Progenitor cell of endocrine pancreas (in vitro differentiated cells): ENCODE data around the gene CEP63. TPM values are rescaled to one million over a fixed set of nuclear protein-coding genes. Genes with fewer than 3 reads are reported as not detected.

Experiments
- DNase-seq: peaks from one replicate; pipeline ENCODE4 v3.0.0; 2021; ENCODE audit warnings: low spot score; ENCODE audit not compliant: unreplicated experiment
- H3K27ac Mint-ChIP-seq: 2 replicates; pipeline ENCODE4 v1.8.0; 2021; ENCODE audit warnings: mild to moderate bottlenecking, moderate library complexity, mixed read lengths
- H3K27me3 Mint-ChIP-seq: 2 replicates; pipeline ENCODE4 v1.8.0; 2021; ENCODE audit warnings: mixed read lengths
- H3K36me3 Mint-ChIP-seq: 2 replicates; pipeline ENCODE4 v1.8.0; 2022; ENCODE audit warnings: mixed read lengths; ENCODE audit not compliant: insufficient read depth
- H3K4me1 Mint-ChIP-seq: 2 replicates; pipeline ENCODE4 v1.8.0; 2021; ENCODE audit warnings: low read depth, mixed read lengths
- H3K4me3 Mint-ChIP-seq: 2 replicates; pipeline ENCODE4 v1.8.0; 2021; ENCODE audit warnings: low read depth, mild to moderate bottlenecking, moderate library complexity, mixed read lengths
- H3K9me3 Mint-ChIP-seq: 2 replicates; pipeline ENCODE4 v1.8.0; 2021; ENCODE audit warnings: low read depth, mixed read lengths
- total RNA-seq: library from RNA; stranded (reverse); gene quantifications from 2 replicates; pipeline ENCODE4 v1.2.1, GENCODE V29; 2021
- TF ChIP-seq, protein P1 (sequence below): fragments of 200-600 bp; sonication (generic); IDR thresholded peaks from one replicate; pipeline ENCODE4 v1.5.0; 2021; ENCODE audit warnings: antibody characterized with exemption, mild to moderate bottlenecking; ENCODE audit not compliant: unreplicated experiment

The CEP63 gene
- total RNA-seq, 1 donor from 2014 or later = 25.7 TPM

DNA sequence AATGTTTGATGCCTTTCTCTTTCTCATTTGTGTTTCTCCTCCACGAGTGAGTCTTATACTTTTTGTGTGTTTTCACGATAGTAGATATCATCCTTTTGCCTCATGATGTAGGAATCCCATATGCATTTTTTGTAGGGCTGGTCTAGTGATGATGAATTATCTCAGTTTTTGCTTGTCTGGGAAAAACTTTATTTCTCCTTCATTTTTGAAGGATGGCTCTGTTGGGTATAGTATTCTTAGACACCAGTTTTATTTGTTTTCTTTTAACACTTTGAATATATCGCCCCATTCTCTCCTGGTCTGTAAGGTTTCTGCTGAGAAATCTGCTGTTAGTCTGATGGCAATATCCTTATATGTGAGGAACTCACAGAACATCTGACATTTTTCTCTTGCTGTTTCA, 18.3 kb downstream of the CEP63 start:
- Mint-ChIP-seq H3K4me3 (no peak overlapping the region), H3K27me3 (no peaks in the 10 kb centered on the region), H3K27ac (no peak overlapping the region), H3K9me3 (peaks cover 40% of the 10 kb centered on the region), H3K36me3 (peaks cover 52% of the 10 kb centered on the region), H3K4me1 (peaks cover 2% of the 10 kb centered on the region)
- no peak for DNase-seq
- TF ChIP-seq, protein P1, sequence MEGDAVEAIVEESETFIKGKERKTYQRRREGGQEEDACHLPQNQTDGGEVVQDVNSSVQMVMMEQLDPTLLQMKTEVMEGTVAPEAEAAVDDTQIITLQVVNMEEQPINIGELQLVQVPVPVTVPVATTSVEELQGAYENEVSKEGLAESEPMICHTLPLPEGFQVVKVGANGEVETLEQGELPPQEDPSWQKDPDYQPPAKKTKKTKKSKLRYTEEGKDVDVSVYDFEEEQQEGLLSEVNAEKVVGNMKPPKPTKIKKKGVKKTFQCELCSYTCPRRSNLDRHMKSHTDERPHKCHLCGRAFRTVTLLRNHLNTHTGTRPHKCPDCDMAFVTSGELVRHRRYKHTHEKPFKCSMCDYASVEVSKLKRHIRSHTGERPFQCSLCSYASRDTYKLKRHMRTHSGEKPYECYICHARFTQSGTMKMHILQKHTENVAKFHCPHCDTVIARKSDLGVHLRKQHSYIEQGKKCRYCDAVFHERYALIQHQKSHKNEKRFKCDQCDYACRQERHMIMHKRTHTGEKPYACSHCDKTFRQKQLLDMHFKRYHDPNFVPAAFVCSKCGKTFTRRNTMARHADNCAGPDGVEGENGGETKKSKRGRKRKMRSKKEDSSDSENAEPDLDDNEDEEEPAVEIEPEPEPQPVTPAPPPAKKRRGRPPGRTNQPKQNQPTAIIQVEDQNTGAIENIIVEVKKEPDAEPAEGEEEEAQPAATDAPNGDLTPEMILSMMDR = no peak

DNA sequence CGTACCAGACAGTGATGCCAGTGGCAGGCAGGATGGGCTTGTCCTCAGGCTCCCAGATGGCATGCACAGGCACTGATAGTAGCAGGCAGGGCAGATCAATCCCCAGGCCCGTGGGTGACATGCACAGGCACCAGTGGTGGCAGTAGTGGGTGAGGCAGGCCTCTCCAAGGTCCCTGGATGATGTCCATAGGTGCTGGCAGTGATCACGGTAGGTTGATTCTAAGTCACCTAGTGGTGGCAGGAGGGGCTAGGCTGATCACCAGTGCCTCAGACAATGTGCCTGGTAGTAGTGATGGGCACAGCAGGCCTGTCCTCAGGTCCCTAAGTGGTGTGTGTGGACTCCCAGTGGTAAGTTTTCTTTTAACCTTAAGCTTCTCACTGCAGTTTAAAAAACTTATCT, 19.6 kb downstream of the CEP63 start:
- peaks cover 40% of the 10 kb centered on the region for H3K9me3 Mint-ChIP-seq
- no peak for DNase-seq
- H3K4me1 Mint-ChIP-seq = peaks cover 2% of the 10 kb centered on the region
- no peaks in the 10 kb centered on the region for H3K27me3 Mint-ChIP-seq
- H3K4me3 Mint-ChIP-seq = no peak overlapping the region
- TF ChIP-seq, protein P1 = no peak
- peaks cover 50% of the 10 kb centered on the region for H3K36me3 Mint-ChIP-seq
- no peak overlapping the region for H3K27ac Mint-ChIP-seq

DNA sequence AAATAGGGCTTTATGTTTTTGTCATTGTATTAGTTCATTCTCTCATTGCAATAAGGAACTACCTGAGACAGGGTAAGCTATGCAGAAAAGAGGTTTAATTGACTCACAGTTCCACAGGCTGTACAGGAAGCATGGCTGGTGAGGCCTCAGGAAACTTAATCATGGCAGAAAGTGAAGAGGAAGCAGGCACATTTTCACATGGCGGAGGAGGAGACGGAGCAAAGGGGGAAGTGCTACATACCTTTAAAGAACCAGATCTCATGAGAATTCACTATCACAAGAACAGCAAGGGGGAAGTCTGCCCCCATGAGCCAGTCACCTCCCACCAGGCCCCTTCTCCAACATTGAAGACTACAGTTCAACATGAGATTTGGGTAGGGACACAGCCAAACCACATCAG, 25.6 kb downstream of the CEP63 start:
- peaks cover 18% of the 10 kb centered on the region for H3K36me3 Mint-ChIP-seq
- TF ChIP-seq, protein P1 = no peak
- H3K27ac Mint-ChIP-seq = no peak overlapping the region
- no peaks in the 10 kb centered on the region for H3K9me3 Mint-ChIP-seq
- H3K4me3 Mint-ChIP-seq = no peak overlapping the region
- peaks cover 10% of the 10 kb centered on the region for H3K4me1 Mint-ChIP-seq
- DNase-seq = no peak
- H3K27me3 Mint-ChIP-seq = no peaks in the 10 kb centered on the region

DNA sequence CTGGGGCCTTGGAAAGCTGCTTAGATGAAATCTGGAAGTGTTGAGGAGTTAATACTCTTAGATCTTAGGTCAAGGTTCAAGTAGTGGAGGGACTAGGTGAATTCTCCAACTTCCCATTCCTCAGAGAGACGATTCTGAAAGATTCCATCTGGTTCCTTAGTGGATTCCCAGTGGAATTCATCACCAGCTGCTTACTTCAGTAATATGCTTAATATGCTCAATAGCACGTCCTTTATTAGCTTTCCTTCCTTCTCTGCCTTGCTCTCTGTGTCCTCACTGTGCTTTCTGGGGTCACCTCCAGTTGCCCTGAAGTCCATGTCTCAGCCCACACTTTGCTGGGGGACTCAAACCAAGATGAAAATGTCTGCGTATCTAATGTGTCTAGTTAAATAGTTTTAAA, 31.0 kb downstream of the CEP63 start:
- no peak for DNase-seq

DNA sequence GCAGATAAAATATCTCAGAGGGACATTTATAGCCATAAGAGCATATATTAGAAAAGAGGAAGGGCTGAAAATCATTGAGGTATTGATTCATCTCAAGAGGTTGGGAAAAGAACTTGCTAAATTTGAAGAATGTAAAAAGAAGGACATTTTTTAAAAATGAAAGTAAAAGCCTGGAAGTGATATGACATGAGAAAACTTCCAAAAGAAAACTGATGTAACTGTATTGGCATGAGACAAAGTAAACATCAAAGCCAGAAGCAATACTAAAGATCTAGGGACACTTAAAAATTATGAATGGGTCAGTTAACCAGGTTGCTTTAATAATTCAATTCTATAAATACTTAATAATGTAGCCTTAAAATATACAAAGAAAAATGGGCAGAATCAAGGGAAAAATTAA, 31.9 kb downstream of the CEP63 start:
- no peak overlapping the region for H3K4me3 Mint-ChIP-seq
- no peak for DNase-seq
- TF ChIP-seq, protein P1 = no peak
- H3K9me3 Mint-ChIP-seq = peaks cover 20% of the 10 kb centered on the region
- peaks cover 31% of the 10 kb centered on the region for H3K36me3 Mint-ChIP-seq
- no peak overlapping the region for H3K27ac Mint-ChIP-seq
- no peaks in the 10 kb centered on the region for H3K27me3 Mint-ChIP-seq
- H3K4me1 Mint-ChIP-seq = peaks cover 11% of the 10 kb centered on the region

More for the DNA sequence above, 31.0 kb downstream of the CEP63 start:
- Mint-ChIP-seq H3K4me1 (peaks cover 11% of the 10 kb centered on the region), H3K27ac (no peak overlapping the region), H3K4me3 (no peak overlapping the region), H3K27me3 (no peaks in the 10 kb centered on the region), H3K9me3 (peaks cover 12% of the 10 kb centered on the region), H3K36me3 (peaks cover 24% of the 10 kb centered on the region)
- TF ChIP-seq, protein P1 = no peak
